Skin epidermis (tissue), 12 donors: ENCODE data around the gene ASB18.
"Not testable (repeated sequence)": the region's sequence is repeated elsewhere in the genome, so short reads cannot be mapped to it uniquely, and the experiment has no call there.

Experiments used
- H3K27ac ChIP-seq, 21 experiments: fragments of 200-600 bp; sonication (generic) in 11 of 21; one replicate each; pipeline ENCODE4 v1.5.0; 2020; ENCODE audit warnings: mild to moderate bottlenecking in 3 of 21, inconsistent platforms in 2 of 21, moderate library complexity in 2 of 21
- H3K4me3 ChIP-seq, 7 experiments: fragments of 200-600 bp; sonication (generic) in 2 of 7; one replicate each; pipeline ENCODE4 v1.5.0; 2020; ENCODE audit warnings: inconsistent platforms in 2 of 7, mild to moderate bottlenecking in 2 of 7, moderate library complexity in 1 of 7

ASB18 gene

DNA sequence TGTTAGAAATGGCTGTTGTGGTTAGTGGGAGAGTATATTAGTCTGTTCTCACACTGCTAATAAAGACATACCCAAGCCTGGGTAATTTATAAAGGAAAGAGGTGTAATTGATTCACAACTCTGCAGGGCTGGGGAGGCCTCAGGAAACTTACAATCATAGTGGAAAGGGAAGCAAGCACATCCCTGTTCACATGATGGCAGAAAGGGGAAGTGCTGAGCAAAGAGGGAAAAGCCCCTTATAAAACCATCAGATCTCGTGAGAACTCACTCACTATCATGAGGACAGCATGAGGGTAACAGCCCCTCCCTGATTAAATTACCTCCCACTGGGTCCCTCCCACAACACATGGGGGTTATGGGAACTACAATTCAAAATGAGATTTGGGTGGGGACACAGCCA lies 24.2 kb upstream of the ASB18 start:
- not testable (repeated sequence) for H3K27ac ChIP-seq, H3K4me3 ChIP-seq

DNA sequence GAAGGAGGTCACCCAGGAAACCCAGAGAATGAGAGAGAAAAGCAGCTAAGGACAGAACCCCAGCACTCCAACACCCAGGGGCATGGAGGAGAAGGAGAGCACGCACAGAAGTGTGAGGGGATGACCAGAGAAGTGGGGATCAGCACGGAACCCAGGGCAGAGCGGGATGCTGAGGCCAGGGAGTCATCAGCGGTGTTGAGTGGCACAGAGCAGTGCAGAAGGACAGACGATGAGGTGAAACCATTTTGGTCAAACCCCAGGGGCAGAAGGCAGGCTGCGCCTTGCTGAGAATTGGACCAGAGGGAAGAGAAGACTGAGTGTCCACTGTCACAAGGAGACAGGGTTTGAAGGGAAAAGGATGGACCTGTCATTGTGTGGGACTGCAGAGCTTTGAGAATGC lies 23.4 kb upstream of the ASB18 start:
- no peak overlapping the region for H3K4me3 ChIP-seq
- H3K27ac ChIP-seq: no peak overlapping the region

DNA sequence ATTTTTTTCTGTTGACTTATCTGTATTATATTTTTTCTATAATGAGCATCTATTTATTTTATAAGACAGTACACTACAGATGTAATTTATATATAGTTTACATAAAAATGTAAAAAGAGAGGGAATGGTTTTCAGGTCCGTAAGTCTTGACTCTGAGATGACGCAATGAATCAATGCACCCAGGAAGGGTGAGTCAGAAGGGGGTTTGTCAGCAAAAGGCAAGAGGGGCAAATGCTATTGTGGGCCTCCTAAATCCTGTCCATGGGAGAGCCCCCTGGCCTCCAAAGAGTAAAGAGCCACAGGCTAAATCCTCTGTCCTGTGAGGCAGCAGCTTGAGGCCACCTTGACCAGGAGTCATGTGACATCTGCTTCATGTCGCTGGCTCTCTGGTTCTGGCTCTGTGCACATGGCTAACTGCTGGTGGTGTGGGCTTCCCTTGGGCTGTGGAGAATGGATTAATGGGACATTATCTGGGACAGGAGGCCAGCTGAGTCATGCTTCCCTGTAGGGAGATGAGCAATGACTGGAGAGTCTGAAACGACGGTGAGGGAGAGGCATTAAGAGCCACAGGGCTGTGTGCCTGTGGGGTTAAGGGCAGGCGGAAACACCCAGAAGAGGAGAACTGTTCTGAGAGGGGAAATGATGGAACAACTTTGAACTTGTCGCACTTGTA lies 22.8 kb upstream of the ASB18 start:
- no peak overlapping the region for H3K27ac ChIP-seq
- H3K4me3 ChIP-seq: no peak overlapping the region

DNA sequence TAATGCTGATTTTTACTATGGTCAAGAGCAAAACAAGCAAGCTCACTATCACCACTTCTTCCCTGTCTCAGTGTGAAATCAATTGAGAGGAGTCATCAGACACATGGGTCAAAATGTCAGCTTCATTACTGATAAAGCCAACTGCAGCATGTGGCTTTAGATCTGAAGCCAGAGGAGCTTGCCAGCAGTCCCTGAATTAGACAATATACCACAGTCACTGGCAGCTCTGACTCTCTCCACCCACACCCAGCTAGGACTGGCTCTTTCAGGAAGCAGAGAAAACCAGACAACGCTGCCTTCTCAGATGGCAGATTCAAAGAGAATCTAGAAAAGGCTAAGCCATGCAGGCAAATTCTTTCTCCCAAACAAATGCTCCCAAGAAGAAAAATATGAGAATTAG lies 20.0 kb upstream of the ASB18 start:
- H3K4me3 ChIP-seq: no peak overlapping the region
- no peak overlapping the region for H3K27ac ChIP-seq

DNA sequence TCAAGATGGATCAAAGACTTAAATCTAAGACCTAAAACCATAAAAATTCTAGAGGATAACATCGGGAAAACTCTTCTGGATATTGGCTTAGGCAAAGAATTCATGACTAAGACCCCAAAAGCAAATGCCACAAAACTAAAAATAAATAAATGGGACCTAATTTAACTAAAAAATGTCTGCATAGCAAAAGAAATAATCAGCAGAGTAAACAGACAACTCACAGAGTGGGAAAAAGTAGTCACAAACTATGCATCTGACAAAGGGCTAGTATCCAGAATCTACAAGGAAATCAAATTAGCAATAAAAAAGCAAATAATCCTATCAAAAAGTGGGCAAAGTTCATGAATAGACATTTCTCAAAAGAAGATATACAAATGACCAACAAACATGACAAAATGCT lies 18.2 kb upstream of the ASB18 start:
- Histone ChIP-seq H3K27ac (no peak overlapping the region), H3K4me3 (no peak overlapping the region)

DNA sequence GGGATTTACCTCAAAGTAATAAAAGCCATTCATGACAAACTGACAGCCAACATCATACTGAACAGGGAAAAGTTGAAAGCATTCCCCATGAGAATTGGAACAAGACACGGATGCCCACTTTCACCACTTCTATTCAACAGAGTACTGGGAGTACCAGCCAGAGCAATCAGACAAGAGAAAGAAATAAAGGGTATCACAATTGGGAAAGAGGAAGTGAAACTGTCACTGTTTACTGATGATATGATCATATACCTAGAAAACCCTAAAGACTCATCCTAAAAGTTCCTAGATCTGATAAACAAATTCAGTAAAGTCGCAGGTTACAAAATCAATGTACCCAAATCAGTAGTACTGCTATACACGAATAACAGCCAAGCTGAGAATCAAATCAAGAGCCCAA lies 17.2 kb upstream of the ASB18 start:
- H3K4me3 ChIP-seq: no peak overlapping the region
- H3K27ac ChIP-seq: no peak overlapping the region

DNA sequence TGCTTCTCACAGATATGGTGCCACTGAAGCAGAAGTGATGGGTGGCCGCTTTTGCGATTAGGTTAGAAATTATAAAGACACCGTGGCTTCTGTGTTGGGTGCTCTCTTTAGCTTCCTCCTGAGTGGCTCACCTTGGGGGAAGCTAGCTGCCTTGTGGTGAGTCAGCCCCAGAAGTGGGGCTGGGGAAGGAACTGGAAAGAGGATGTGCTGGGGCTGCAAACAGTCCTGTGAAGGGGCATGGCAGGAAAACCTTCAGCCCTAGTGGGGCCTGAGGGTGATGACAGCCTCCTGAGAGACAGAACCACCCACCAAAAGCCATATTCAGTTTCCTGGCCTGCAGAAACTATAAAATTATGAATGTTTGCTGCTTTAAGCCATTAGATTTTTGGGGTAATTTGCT lies 8.9 kb upstream of the ASB18 start:
- Histone ChIP-seq H3K27ac (no peak overlapping the region), H3K4me3 (no peak overlapping the region)

DNA sequence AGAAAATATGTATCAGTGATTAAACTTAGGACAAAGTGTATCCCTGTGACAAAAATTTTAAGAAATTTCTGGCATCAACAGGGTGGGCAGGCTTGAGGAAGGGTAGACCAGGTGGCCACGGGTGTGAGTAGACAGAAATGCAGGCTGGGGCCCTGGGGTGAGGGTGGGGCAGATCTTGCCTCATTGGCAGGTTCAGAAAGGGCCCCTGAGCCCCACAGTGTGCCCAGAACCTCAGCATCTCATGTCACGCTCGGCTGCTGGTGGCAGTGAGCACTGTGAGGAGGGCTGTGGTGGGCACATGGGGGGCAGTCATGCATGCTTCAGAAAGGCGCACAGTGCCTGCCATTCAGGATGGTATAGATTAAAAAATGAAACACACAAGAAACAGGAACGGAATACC lies 7.6 kb upstream of the ASB18 start:
- Histone ChIP-seq H3K4me3 (no peak overlapping the region), H3K27ac (no peak overlapping the region)

DNA sequence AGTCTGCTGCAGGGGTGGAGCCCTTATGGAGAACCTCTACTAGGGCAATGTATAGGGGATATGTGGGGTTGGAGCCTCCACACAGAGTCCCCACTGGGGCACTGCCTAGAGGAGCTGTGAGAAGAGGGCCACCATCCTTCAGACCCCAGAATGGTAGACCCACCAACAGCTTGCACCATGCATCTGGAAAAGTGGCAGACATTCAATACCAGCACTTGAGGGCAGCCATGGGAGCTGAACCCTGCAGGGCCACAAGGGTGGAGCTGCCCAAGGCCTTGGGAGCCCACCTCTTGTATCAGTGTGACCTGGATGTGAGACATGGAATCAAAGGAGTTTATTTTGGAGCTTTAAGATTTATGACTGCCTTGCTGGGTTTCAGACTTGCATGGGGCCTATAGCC lies 5.7 kb upstream of the ASB18 start:
- H3K27ac ChIP-seq, H3K4me3 ChIP-seq: not testable (repeated sequence)

DNA sequence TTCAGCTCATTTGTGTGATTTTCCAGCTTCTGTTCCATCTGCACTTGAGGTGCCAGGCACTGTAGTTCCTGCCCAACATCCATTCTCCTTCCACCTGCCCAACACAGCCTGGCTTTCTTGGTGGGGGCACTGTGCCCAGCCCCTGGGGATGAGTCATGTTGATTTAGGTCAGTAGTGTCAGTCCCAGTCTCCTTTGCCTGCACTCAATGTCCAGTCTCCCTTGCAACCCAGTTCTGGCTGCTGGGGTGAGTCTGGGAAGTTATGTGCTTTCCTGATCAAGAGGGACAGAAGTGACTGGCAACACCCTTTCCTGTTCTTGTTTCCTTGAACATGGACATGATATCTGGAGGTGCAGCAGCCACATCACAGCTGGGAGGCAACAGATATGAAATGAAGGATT lies 1.5 kb upstream of the ASB18 start:
- no peak overlapping the region for H3K27ac ChIP-seq

DNA sequence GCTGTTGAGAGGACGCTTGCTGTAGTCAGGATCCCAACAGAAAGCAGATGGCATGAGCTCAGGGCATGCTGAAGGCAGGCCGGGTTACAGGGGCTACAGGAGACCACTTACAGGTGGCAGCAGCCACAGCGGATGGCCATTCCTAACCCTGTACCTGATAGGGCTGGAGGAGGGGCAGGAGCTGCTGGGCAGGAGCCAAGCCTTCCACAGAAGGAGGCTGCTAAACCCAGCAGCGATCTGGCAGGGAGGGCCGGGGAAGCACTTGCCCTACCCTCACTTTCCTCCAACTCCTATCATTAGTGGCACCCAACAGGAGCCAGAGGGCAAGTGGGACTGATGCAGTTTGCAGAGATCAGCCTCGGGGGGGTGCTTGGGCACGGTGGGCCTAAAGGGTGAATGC lies 2.0 kb downstream of the ASB18 start:
- Histone ChIP-seq H3K4me3 (no peak overlapping the region), H3K27ac (no peak overlapping the region)

More for the DNA sequence above, 1.5 kb upstream of the ASB18 start:
- no peak overlapping the region for H3K4me3 ChIP-seq

DNA sequence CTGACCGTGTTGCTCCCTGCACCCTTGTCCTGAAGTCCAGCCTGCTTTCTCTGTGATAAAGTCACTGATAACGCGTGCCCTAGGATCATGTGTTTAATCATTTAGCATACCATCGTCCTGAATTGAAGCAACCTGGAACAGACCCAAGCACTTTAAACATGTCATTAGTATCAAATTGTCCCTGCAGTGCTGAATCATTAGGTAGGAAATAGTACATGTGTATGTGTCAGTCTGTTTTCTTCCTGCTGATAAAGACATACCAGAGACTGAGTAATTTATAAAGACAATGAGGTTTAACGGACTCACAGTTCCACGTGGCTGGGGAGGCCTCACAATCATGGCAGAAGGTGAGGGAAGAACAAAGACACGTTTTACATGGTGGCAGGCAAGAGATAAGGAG lies 2.8 kb downstream of the ASB18 start:
- Histone ChIP-seq H3K4me3 (no peak overlapping the region), H3K27ac (no peak overlapping the region)

DNA sequence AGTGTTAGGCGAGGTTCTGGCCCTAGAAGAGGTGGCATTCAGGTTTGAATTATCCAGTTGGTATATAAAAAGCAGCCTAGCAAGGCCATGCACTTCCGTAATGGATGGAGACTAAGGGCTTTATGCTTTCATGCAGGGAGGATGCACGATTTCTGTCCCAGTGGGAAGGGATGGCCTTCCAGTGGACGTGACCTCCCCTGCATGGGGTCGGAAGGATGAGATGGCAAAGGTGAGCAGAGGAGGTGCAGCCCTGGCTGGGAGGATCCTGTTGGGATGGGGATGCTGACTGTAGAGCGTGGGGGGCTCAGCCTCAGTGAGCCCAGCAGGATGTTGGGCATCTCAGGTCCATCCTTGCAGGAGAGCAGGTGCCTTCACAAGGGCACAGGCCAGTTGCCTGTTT lies 4.8 kb downstream of the ASB18 start:
- Histone ChIP-seq H3K27ac (no peak overlapping the region), H3K4me3 (no peak overlapping the region)

DNA sequence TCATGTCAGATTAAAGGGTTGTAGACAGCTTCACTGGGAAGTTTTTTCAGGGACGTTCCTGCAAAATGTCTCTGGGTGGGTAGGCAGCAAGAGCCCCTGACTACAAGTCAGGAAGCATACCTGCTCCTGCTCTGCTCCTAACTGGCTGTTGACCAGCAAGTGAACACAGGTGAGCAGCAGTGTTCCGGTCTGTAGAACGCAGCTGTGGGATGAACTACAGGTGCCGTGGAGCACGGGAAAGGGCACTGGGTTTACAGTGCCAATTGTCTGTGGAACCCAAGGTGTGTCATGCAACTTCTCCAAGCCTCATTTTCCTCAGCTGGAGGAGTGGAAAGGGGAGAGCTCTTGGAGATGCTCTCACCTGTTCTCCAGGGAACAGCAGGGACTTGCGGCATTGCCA lies 6.6 kb downstream of the ASB18 start:
- H3K4me3 ChIP-seq: no peak overlapping the region
- H3K27ac ChIP-seq: no peak overlapping the region

DNA sequence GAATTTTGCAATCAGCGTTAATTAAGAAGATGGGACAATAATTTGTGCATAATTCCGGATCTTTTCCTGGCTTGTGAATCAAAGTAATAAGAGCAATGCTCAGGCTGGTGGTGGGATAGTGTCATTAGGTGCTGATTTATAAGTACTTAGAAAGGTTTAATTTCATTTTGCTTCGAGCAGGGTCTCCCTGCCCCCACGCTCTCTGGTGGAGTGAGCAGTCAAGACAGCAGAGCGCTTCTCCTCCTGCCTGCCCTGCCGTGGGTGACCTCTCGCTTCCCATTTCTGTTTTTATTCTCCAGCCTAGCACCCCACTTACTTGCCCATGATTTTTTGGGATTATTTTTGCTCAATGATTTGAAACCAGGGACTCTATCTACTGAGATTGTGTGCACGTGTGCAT lies 7.1 kb downstream of the ASB18 start:
- H3K4me3 ChIP-seq: no peak overlapping the region
- no peak overlapping the region for H3K27ac ChIP-seq

DNA sequence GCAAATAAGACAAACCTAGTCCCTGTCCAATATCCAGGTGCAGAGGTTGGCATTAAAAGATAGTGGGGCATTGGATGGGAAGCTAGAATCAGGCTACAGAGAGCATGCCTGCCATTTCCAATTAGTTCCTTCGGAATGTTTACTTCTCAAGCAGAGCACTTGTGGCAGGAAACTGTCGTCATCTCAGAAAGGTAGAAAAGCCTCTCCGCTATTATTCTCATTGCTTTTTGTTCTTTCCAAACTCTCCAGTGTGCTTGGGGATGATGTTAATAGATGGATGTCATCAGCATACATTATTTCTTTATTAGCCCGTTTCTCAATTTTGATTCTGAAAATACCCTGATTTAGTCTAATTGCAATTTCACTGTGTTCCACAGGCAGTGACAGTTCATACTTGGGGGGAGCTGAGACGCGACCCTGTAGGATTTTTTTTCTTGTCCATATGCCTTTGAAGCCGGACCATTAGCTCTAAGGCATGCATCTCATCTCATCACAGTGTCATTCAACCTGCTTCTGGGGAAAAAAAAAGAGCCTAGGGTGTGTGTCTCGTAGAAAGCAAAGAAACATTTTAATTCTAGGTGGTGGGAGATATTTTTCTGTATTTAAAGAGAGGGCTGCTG lies 7.7 kb downstream of the ASB18 start:
- no peak overlapping the region for H3K4me3 ChIP-seq
- H3K27ac ChIP-seq: no peak overlapping the region

DNA sequence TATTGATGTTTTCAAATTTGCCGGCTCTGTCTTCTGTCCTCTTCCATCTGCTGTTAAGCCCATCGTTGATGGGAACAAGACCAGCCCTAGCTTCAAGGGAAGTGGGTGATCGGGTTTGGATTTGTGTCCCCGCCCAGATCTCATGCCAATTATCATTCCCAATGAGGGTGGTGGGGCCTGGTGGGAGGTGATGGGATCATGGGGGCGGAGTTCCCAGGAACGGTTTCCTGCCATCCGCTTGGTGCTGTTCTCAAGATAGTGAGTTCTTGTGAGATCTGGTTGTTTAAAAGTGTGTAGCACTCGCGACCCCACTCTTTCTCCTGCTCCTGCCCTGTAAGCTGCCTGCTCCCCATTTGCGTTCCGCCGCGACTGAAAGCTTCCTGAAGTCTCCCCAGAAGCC lies 9.5 kb downstream of the ASB18 start:
- Histone ChIP-seq H3K4me3 (no peak overlapping the region), H3K27ac (no peak overlapping the region)

DNA sequence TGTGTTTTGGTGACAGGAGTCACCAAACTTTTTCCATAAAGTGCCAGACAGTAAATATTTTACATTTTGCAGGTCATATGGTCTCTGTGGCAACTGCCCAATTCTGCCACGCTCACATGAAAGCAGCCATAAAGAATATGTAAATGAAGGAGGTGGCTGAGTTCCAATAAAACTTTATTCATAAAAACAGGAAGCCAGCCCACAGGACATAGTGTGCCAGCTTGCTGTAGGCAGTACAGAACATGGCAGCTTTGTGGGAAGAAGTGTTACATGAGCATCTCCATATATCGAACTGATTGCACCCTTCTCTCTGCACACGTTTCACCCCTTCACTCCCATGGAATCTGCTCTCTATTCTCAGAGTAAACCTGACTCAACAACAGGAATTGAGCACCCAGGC lies 10.2 kb downstream of the ASB18 start:
- H3K27ac ChIP-seq: no peak overlapping the region
- no peak overlapping the region for H3K4me3 ChIP-seq

DNA sequence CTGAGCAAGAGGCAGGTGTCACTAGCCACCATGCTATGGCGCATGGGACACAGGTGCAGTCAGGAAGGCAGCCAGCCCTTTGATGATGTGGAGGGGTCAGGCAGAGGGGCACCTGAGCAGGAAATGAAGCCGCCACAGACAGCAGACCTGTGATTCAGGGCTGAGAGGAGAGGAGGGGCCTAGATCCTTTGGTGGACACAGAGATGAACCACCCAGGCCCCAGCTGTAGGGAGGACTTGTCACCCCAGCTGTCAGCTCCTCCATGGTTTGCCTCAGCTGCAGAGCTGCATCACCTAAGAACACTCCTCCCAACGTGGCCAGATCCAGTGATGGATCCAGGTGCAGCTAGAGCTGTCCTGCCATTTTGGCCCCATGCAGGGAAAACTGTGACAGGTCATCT lies 11.6 kb downstream of the ASB18 start:
- no peak overlapping the region for H3K4me3 ChIP-seq
- no peak overlapping the region for H3K27ac ChIP-seq

DNA sequence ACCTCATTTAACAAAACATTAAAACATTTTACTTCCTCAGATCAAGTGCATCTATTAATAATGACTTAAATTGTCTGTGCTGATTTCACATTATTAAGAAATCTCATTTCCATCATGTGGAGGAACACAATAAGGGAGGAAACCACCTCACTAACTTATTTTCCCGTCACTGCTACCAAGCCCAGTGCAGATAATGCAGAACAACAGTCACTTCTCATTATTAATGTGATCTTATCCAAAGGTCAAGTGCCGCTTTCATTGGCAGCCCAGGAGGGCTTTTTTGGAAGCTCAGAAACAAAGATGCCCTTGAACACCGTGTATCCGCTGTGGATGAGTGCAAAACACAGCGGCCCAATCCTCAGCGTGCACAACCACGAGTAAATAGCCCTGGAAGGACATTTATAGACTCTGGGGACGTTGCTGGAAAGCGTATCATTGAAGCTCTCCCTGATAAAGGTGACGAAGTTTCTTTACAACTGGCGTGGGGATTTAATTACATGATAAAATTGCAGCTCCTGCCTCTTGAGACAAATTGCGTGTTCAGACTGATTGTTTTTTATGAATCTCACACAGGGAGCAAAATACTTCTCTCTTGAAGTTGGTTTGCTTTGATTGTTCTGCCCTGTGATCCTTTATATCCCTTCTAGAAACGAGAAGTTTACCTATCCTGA lies 13.2 kb downstream of the ASB18 start:
- no peak overlapping the region for H3K4me3 ChIP-seq
- no peak overlapping the region for H3K27ac ChIP-seq

DNA sequence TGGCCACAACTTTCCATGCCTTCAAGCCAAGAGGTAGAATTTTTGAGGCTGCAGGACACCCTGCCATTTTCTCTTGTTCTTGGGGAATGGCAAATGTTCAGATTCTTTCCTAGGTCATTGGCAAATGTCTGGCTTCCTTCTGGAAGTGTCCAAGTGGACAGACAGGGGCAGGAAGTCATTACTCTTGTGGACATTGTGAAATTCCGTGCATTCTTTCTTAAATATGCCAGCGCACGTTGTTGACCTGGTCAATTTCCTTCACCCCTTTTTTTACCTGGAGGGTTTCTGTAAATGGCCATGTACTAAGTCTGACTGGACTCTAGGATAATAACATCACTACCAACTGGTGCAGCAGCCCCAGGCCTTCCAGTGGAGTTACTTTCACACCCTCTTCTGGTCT lies 13.9 kb downstream of the ASB18 start:
- Histone ChIP-seq H3K27ac (no peak overlapping the region), H3K4me3 (no peak overlapping the region)

DNA sequence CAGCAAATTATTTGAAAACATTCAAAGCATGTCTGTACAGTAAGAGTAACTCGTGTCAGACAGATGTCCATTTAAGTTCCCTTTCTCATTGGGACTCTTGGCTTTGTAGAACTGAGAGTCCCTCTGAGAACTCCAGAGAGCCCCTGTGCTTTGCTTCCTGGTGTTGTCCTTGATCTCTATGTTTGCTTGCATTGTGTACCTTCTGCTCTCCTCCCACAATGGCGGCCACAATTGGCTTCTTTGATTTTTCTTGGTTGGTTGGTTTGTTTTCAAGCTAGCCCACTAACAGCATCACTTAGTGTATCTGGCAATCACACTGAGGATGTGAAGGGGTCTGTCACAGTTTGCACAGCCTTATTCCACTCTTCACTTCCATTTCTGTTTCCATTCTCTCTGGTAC lies 15.1 kb downstream of the ASB18 start:
- Histone ChIP-seq H3K27ac (no peak overlapping the region), H3K4me3 (no peak overlapping the region)
